GM12878 (cell line): Measurements from ENCODE around the gene BCORL1. TPM values are rescaled to one million over a fixed set of nuclear protein-coding genes. Genes with fewer than 3 reads are reported as not detected.

ENCODE experiments used
- ATAC-seq: fragments of 200-7000 bp; cut with Tn5 transposase; 3 replicates; pipeline ENCODE4 v1.9.1; 2020; ENCODE audit warnings: mild to moderate bottlenecking, moderate library complexity
- BruUV-seq: library from RNA; stranded (reverse); fragments of 400-500 nt; replicated peaks from 2 replicates; lab custom pipeline; 2021; lab: Mats Ljungman, UMichigan
- CTCF ChIA-PET: fragments of 300-600 bp; sonication (Branson Sonifier 250); formaldehyde crosslinking; extraction: SDS; loops from one replicate; lab custom pipeline; 2021; ENCODE audit warnings: inconsistent platforms; lab: Yijun Ruan, JAX
- POLR2A ChIA-PET: fragments of 350-600 bp; formaldehyde crosslinking; extraction: SDS; loops from one replicate; lab custom pipeline; 2021; ENCODE audit warnings: inconsistent platforms; lab: Charles Lee
- RAD21 ChIA-PET: fragments of 300-600 bp; sonication (Branson Sonifier 250); formaldehyde crosslinking; loops from one replicate; lab custom pipeline; 2023; ENCODE audit warnings: antibody characterized with exemption; ENCODE audit not compliant: unreplicated experiment; lab: Charles Lee
- SMC1A ChIA-PET: fragments of 300-600 bp; sonication (Branson Sonifier 250); formaldehyde crosslinking; loops from one replicate; lab custom pipeline; 2023; ENCODE audit not compliant: unreplicated experiment, uncharacterized antibody; lab: Charles Lee
- DNase-seq: peaks from one replicate; pipeline ENCODE4 v3.0.0-alpha.2; 2011; ENCODE audit warnings: low read depth, low spot score
- FAIRE-seq: peaks from 3 replicates; lab custom pipeline; 2011; peaks lifted over from hg19 to GRCh38; lab: Jason Lieb, UNC
- H2AFZ ChIP-seq: 2 replicates; pipeline ENCODE4 v1.6.0; 2011; ENCODE audit warnings: low read depth, low read length, control low read depth; ENCODE audit not compliant: control insufficient read depth
- H3K27ac ChIP-seq: 2 replicates; pipeline ENCODE4 v1.5.1; 2011; ENCODE audit warnings: control low read depth; ENCODE audit not compliant: control insufficient read depth, insufficient read depth
- H3K27me3 ChIP-seq, 2 experiments: replicated peaks in 1 of 2; 2 replicates each; pipeline versions ENCODE4 v1.6.0 to v1.6.1; 2011; ENCODE audit warnings: low read length in 1 of 2; ENCODE audit not compliant: control insufficient read depth in 2 of 2, insufficient read depth in 2 of 2
- H3K36me3 ChIP-seq, 2 experiments: 2 replicates each; pipeline ENCODE4 v1.5.1; 2011; ENCODE audit warnings: low read length in 1 of 2; ENCODE audit not compliant: control insufficient read depth in 2 of 2, insufficient read depth in 2 of 2
- H3K4me1 ChIP-seq: 2 replicates; pipeline ENCODE4 v1.6.1; 2011; ENCODE audit warnings: mild to moderate bottlenecking, low read length, moderate library complexity, mixed read lengths; ENCODE audit not compliant: control insufficient read depth, insufficient read depth
- H3K4me2 ChIP-seq: 2 replicates; pipeline ENCODE4 v1.6.0; 2011; ENCODE audit warnings: control low read depth; ENCODE audit not compliant: control insufficient read depth, insufficient read depth
- H3K4me3 ChIP-seq: fragments of 200-600 bp; sonication (generic); 2 replicates; pipeline ENCODE4 v1.5.1; 2016
- H3K79me2 ChIP-seq: 2 replicates; pipeline ENCODE4 v1.6.0; 2011; ENCODE audit warnings: low read length; ENCODE audit not compliant: control insufficient read depth, insufficient read depth
- H3K9ac ChIP-seq: 2 replicates; pipeline ENCODE4 v1.8.0; 2011; ENCODE audit warnings: low read length, control low read depth, mixed read lengths; ENCODE audit not compliant: control insufficient read depth, insufficient read depth
- H3K9me3 ChIP-seq: replicated peaks from 3 replicates; pipeline ENCODE4 v1.5.1; 2011; ENCODE audit warnings: mild to moderate bottlenecking, low read length; ENCODE audit not compliant: control insufficient read depth, insufficient read depth
- H4K20me1 ChIP-seq: 2 replicates; pipeline ENCODE4 v1.6.0; 2011; ENCODE audit not compliant: control insufficient read depth, insufficient read depth
- ATF7 ChIP-seq: fragments of 450-650 bp; IDR thresholded peaks from 2 replicates; pipeline ENCODE4 v1.6.1; 2016; ENCODE audit warnings: low read depth, mild to moderate bottlenecking
- CEBPB ChIP-seq, 2 experiments: fragments of 150-350 bp in 1 of 2; IDR thresholded peaks; 2 replicates each; pipeline ENCODE4 v1.6.1; 2012 to 2014; ENCODE audit warnings: low read depth in 2 of 2, low read length in 2 of 2, borderline replicate concordance in 1 of 2, inconsistent platforms in 1 of 2
- CREM ChIP-seq: IDR thresholded peaks from 2 replicates; pipeline ENCODE4 v1.6.1; 2014; ENCODE audit warnings: antibody characterized with exemption, low read depth
- ESRRA ChIP-seq: IDR thresholded peaks from 2 replicates; pipeline ENCODE4 v1.6.1; 2012; ENCODE audit warnings: mild to moderate bottlenecking, low read length, improper control_type of control experiment
- EZH2 ChIP-seq: IDR thresholded peaks from 2 replicates; pipeline ENCODE4 v1.6.1; 2012; ENCODE audit warnings: low read depth, mild to moderate bottlenecking, control low read depth, inconsistent platforms, low read length, borderline replicate concordance; ENCODE audit not compliant: control insufficient read depth
- HCFC1 ChIP-seq: fragments of 150-350 bp; IDR thresholded peaks from 2 replicates; pipeline ENCODE4 v1.6.1; 2014; ENCODE audit warnings: low read length
- HDGF ChIP-seq: fragments of 450-650 bp; IDR thresholded peaks from 2 replicates; pipeline ENCODE4 v1.6.1; 2016; ENCODE audit warnings: antibody characterized with exemption
- IKZF2 ChIP-seq, 2 experiments: fragments of 450-650 bp; IDR thresholded peaks; 2 replicates each; pipeline ENCODE4 v1.6.1; 2017; ENCODE audit warnings: mild to moderate bottlenecking in 2 of 2, moderate library complexity in 2 of 2
- LARP7 ChIP-seq: fragments of 450-650 bp; IDR thresholded peaks from 2 replicates; pipeline ENCODE4 v1.6.1; 2017; ENCODE audit warnings: mild to moderate bottlenecking
- MYC ChIP-seq: IDR thresholded peaks from 2 replicates; pipeline ENCODE4 v1.6.1; 2011; ENCODE audit warnings: mild to moderate bottlenecking, low read length, moderate library complexity, inconsistent platforms; ENCODE audit not compliant: insufficient read depth, insufficient replicate concordance, insufficient read length, severe bottlenecking
- NFIC ChIP-seq: IDR thresholded peaks from 2 replicates; pipeline ENCODE4 v1.6.1; 2012; ENCODE audit warnings: low read depth, mild to moderate bottlenecking, inconsistent platforms, low read length, moderate library complexity
- NFXL1 ChIP-seq: fragments of 450-650 bp; IDR thresholded peaks from 2 replicates; pipeline ENCODE4 v1.6.1; 2017; ENCODE audit warnings: antibody characterized with exemption, mild to moderate bottlenecking, borderline replicate concordance
- SMARCA5 ChIP-seq: fragments of 450-650 bp; IDR thresholded peaks from 2 replicates; pipeline ENCODE4 v1.6.1; 2017; ENCODE audit warnings: mild to moderate bottlenecking
- TAF1 ChIP-seq: IDR thresholded peaks from 2 replicates; pipeline ENCODE4 v1.6.1; 2011; ENCODE audit warnings: mild to moderate bottlenecking, low read depth, low read length, borderline replicate concordance
- WGBS: methylation state at CpG from one replicate; pipeline ENCODE4 v1.1.6; 2016; ENCODE audit warnings: low lambda C conversion rate; ENCODE audit not compliant: insufficient replicate concordance, insufficient coverage; ENCODE audit errors: missing lambda C conversion rate; 5-methylcytosine and 5-hydroxymethylcytosine counted together
- in situ Hi-C: fragments of 300-500 bp; cut with MboI; formaldehyde crosslinking; loops from 9 replicates; pipeline ENCODE4 v1.14.3; 2018; ENCODE audit warnings: mixed read lengths
- intact Hi-C: fragments of 100-400 bp; cut with micrococcal nuclease; formaldehyde crosslinking; loops from one replicate; pipeline ENCODE4 v1.14.2; 2022; ENCODE audit not compliant: unreplicated experiment
- polyA plus RNA-seq, 11 experiments: library from polyadenylated mRNA; depleted of rRNA in 4 of 11; unstranded in 6 of 11; stranded (reverse) in 5 of 11; fragments of >200 nt; fragmentation: Nextera tagmentation in 4 of 11; fragmentation: Illumina TruSeq in 1 of 11; extraction: Ambion mirVana in 4 of 11; extraction: Trizol in 1 of 11; gene quantifications; 1 replicate in 1 of 11; 2 replicates in 10 of 11; pipeline versions ENCODE4 v1.2.1 to v1.2.3, GENCODE V29; 2011 to 2016; ENCODE audit warnings: inconsistent platforms in 2 of 11, missing spikeins in 2 of 11, low read depth in 1 of 11
- total RNA-seq, 4 experiments: library from RNA; depleted of rRNA in 3 of 4; stranded (reverse); fragments of >200 nt in 3 of 4; fragmentation: Illumina TruSeq in 1 of 4; extraction: Trizol in 1 of 4; gene quantifications; 2 replicates each; pipeline versions ENCODE4 v1.2.1 to v1.2.3, GENCODE V29; 2013 to 2021
- TF ChIP-seq, protein P1 (sequence below): IDR thresholded peaks from 2 replicates; pipeline ENCODE4 v1.6.1; 2012; ENCODE audit warnings: low read depth, low read length, improper control_type of control experiment
- TF ChIP-seq, protein P2 (sequence below): IDR thresholded peaks from 2 replicates; pipeline ENCODE4 v1.6.1; 2011; ENCODE audit warnings: borderline replicate concordance, low read depth, mild to moderate bottlenecking, moderate library complexity, low read length; ENCODE audit not compliant: insufficient read depth, poor library complexity, severe bottlenecking
- TF ChIP-seq, protein P3 (sequence below): fragments of 450-650 bp; IDR thresholded peaks from 2 replicates; pipeline ENCODE4 v1.6.1; 2017; ENCODE audit warnings: mild to moderate bottlenecking
- TF ChIP-seq, protein P4 (sequence below), 3 experiments: IDR thresholded peaks in 2 of 3; conservative IDR thresholded peaks in 1 of 3; 2 replicates each; pipeline ENCODE4 v1.5.1; 2011; ENCODE audit warnings: low read depth in 3 of 3, low read length in 3 of 3, mild to moderate bottlenecking in 3 of 3, control low read depth in 2 of 3, moderate library complexity in 2 of 3, inconsistent platforms in 1 of 3, mixed read lengths in 1 of 3; ENCODE audit not compliant: control insufficient read depth in 2 of 3, insufficient read depth in 1 of 3; ENCODE audit errors: extremely low read depth in 1 of 3

Gene BCORL1
- total and polyA plus RNA-seq, 10 of the 15 experiments (the other 5 are each of a cell fraction or from before 2014, with no cell fraction given): 0.16 to 7.2 (median 0.94) TPM

DNA sequence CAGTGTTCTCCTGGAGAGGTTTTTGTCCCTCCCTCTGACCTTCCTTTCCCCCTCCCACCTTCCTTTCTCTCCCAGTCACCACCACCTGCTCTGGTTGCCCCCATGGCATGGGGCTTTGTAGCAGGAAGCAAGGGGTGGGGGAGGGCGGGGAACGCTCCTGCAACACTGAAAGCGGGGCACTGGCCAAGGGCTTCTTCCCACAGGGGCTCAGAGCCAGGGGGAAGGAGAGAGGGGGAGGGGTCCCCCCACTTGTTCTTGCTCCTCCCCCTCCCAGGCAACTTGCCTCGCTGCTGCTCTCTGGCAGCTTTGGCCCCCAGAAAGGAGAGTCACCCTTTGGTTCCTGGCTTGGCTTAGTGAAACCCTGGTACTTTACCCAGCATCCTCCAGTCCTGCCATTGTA is 48.4 kb downstream of the BCORL1 start:
- CTCF ChIA-PET: interaction anchor here (1.0 kb wide), 1 partner anchor 9 kb away, joined by 3 read pairs; no protein-coding TSS in a partner anchor
- WGBS: 56% methylated on average over 1 of the region's 4 CpGs
- no TSS peak for BruUV-seq
- no peak for TF ChIP-seq ATF7
- TF ChIP-seq NFXL1: no peak
- TF ChIP-seq ESRRA: no peak
- TF ChIP-seq CREM: no peak
- TF ChIP-seq, protein P1, sequence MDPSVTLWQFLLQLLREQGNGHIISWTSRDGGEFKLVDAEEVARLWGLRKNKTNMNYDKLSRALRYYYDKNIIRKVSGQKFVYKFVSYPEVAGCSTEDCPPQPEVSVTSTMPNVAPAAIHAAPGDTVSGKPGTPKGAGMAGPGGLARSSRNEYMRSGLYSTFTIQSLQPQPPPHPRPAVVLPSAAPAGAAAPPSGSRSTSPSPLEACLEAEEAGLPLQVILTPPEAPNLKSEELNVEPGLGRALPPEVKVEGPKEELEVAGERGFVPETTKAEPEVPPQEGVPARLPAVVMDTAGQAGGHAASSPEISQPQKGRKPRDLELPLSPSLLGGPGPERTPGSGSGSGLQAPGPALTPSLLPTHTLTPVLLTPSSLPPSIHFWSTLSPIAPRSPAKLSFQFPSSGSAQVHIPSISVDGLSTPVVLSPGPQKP: no peak
- TF ChIP-seq, protein P2, sequence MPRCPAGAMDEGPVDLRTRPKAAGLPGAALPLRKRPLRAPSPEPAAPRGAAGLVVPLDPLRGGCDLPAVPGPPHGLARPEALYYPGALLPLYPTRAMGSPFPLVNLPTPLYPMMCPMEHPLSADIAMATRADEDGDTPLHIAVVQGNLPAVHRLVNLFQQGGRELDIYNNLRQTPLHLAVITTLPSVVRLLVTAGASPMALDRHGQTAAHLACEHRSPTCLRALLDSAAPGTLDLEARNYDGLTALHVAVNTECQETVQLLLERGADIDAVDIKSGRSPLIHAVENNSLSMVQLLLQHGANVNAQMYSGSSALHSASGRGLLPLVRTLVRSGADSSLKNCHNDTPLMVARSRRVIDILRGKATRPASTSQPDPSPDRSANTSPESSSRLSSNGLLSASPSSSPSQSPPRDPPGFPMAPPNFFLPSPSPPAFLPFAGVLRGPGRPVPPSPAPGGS: no peak
- no peak for TF ChIP-seq TAF1
- TF ChIP-seq MYC: no peak
- no peak for TF ChIP-seq HDGF
- TF ChIP-seq NFIC: no peak
- no peak for TF ChIP-seq LARP7
- no peak for TF ChIP-seq IKZF2 (IDR thresholded peaks at IDR 0.05)
- TF ChIP-seq, protein P3, sequence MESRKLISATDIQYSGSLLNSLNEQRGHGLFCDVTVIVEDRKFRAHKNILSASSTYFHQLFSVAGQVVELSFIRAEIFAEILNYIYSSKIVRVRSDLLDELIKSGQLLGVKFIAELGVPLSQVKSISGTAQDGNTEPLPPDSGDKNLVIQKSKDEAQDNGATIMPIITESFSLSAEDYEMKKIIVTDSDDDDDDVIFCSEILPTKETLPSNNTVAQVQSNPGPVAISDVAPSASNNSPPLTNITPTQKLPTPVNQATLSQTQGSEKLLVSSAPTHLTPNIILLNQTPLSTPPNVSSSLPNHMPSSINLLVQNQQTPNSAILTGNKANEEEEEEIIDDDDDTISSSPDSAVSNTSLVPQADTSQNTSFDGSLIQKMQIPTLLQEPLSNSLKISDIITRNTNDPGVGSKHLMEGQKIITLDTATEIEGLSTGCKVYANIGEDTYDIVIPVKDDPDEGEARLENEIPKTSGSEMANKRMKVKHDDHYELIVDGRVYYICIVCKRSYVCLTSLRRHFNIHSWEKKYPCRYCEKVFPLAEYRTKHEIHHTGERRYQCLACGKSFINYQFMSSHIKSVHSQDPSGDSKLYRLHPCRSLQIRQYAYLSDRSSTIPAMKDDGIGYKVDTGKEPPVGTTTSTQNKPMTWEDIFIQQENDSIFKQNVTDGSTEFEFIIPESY: no peak
- TF ChIP-seq EZH2: no peak
- no peak for TF ChIP-seq SMARCA5
- TF ChIP-seq, protein P4, sequence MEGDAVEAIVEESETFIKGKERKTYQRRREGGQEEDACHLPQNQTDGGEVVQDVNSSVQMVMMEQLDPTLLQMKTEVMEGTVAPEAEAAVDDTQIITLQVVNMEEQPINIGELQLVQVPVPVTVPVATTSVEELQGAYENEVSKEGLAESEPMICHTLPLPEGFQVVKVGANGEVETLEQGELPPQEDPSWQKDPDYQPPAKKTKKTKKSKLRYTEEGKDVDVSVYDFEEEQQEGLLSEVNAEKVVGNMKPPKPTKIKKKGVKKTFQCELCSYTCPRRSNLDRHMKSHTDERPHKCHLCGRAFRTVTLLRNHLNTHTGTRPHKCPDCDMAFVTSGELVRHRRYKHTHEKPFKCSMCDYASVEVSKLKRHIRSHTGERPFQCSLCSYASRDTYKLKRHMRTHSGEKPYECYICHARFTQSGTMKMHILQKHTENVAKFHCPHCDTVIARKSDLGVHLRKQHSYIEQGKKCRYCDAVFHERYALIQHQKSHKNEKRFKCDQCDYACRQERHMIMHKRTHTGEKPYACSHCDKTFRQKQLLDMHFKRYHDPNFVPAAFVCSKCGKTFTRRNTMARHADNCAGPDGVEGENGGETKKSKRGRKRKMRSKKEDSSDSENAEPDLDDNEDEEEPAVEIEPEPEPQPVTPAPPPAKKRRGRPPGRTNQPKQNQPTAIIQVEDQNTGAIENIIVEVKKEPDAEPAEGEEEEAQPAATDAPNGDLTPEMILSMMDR (IDR thresholded peaks at IDR 0.05 in 2 of 3, conservative IDR thresholded peaks at IDR 0.05 in 1 of 3; ENCODE audit: control insufficient read depth in 2 of 3, extremely low read depth in 1 of 3, insufficient read depth in 1 of 3, low read depth in 3 of 3, low read length in 3 of 3): no peak
- TF ChIP-seq HCFC1: no peak
- no peak for TF ChIP-seq CEBPB (IDR thresholded peaks at IDR 0.05; ENCODE audit: borderline replicate concordance in 1 of 2, low read depth in 2 of 2, low read length in 2 of 2)
- TF ChIP-seq, all 136 proteins: peak for 0
- in situ Hi-C loops: no loop called here
- ChIA-PET SMC1A (no interaction called here), RAD21 (no interaction called here), POLR2A (no interaction called here)
- Histone ChIP-seq H4K20me1 (no peaks in the 10 kb centered on the region), H3K4me2 (no peak overlapping the region), H2AFZ (no peak overlapping the region), H3K27ac (no peak overlapping the region), H3K36me3 (no peaks in the 10 kb centered on the region; a peak in 1 of 4 replicates), H3K4me3 (no peak overlapping the region), H3K9me3 (no peaks in the 10 kb centered on the region), H3K27me3 (no peaks in the 10 kb centered on the region), H3K4me1 (no peaks in the 10 kb centered on the region), H3K9ac (no peak overlapping the region), H3K79me2 (no peaks in the 10 kb centered on the region)
- ATAC-seq: no peak
- FAIRE-seq: no peak
- intact Hi-C loops: no loop called here
- DNase-seq: no peak
